SK-N-SH treated with all-trans-retinoic acid at 6 μM for 48 hours (cell line): Measurements from ENCODE around the gene CDH4.

ENCODE experiments used
- BACH2 ChIP-seq: fragments of 250-450 bp; sonication (Bioruptor Pico); IDR thresholded peaks from 2 replicates; pipeline ENCODE4 v1.9.0; 2021; ENCODE audit warnings: mild to moderate bottlenecking, borderline replicate concordance
- TOX ChIP-seq: fragments of 250-450 bp; sonication (Bioruptor Pico); IDR thresholded peaks from 2 replicates; pipeline ENCODE4 v1.8.0; 2021; ENCODE audit warnings: mild to moderate bottlenecking, moderate library complexity, borderline replicate concordance

DNA sequence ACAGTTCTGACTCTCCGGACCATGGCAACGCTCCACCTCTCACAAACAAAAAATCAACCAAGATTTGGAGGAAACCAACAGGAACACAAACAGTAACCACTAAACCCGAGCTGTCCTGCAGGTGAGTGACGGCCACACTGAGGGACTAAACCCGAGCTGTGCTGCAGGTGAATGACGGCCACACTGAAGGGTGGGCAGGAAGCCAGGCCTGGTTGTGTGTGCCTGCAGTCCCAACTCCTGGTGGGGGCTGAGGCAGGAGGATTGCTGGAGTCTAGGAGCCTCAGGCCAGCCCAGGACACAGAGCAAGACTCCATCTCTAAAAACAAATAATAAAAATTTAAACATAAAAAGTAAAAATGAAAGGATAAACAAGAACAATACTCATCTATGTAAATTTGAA is 733.0 kb downstream of the CDH4 start:
- TF ChIP-seq BACH2 (CRISPR knock-in tag) (no peak), TOX (CRISPR knock-in tag) (no peak)
